Memory B cell (primary cell): ENCODE data around the gene FAM151B.

ENCODE experiments used
- ATAC-seq: fragments of 150-1000 bp; cut with Tn5 transposase; 2 replicates; pipeline ENCODE4 v1.10.0; 2021; ENCODE audit warnings: low read depth, mild to moderate bottlenecking, moderate library complexity
- DNase-seq, 2 donors: peaks; one replicate each; pipeline ENCODE4 v3.0.0; 2022; ENCODE audit warnings: low spot score in 2 of 2
- H3K27ac Mint-ChIP-seq: one replicate; pipeline ENCODE4 v1.8.0; 2022; ENCODE audit warnings: mild to moderate bottlenecking, moderate library complexity, mixed read lengths
- H3K27me3 Mint-ChIP-seq: one replicate; pipeline ENCODE4 v1.8.0; 2022; ENCODE audit warnings: mixed read lengths
- H3K36me3 Mint-ChIP-seq: one replicate; pipeline ENCODE4 v1.8.0; 2022; ENCODE audit warnings: mild to moderate bottlenecking, mixed read lengths
- H3K4me1 Mint-ChIP-seq: one replicate; pipeline ENCODE4 v1.8.0; 2022; ENCODE audit warnings: mixed read lengths
- H3K4me3 Mint-ChIP-seq: one replicate; pipeline ENCODE4 v1.8.0; 2022; ENCODE audit warnings: mild to moderate bottlenecking, moderate library complexity, mixed read lengths
- H3K9me3 Mint-ChIP-seq: one replicate; pipeline ENCODE4 v1.8.0; 2022; ENCODE audit warnings: mixed read lengths

FAM151B gene

GRCh38 chr5:80584770-80585169, 96.9 kb downstream of the FAM151B start:
- DNase-seq: no peak
- Mint-ChIP-seq H3K9me3 (peaks cover 1% of the 10 kb centered on the region), H3K4me1 (no peaks in the 10 kb centered on the region), H3K27me3 (peaks cover 6% of the 10 kb centered on the region), H3K36me3 (no peaks in the 10 kb centered on the region), H3K4me3 (no peak overlapping the region), H3K27ac (no peak overlapping the region)
- no peak for ATAC-seq

- Mint-ChIP-seq H3K9me3 (no peaks in the 10 kb centered on the region), H3K27ac (no peak overlapping the region), H3K36me3 (no peaks in the 10 kb centered on the region), H3K27me3 (peaks cover 14% of the 10 kb centered on the region), H3K4me3 (no peak overlapping the region), H3K4me1 (no peaks in the 10 kb centered on the region)
- no peak for ATAC-seq
- DNase-seq: no peak
These were observed 101.1 kb downstream of the FAM151B start for GRCh38 chr5:80588858-80589540.

- Mint-ChIP-seq H3K27me3 (peaks cover 9% of the 10 kb centered on the region), H3K27ac (no peak overlapping the region), H3K9me3 (no peaks in the 10 kb centered on the region), H3K36me3 (no peaks in the 10 kb centered on the region), H3K4me1 (no peaks in the 10 kb centered on the region), H3K4me3 (no peak overlapping the region)
- ATAC-seq: no peak
- DNase-seq: no peak
These were observed 102.9 kb downstream of the FAM151B start for GRCh38 chr5:80590766-80591165.

GRCh38 chr5:80591352-80591751, 103.5 kb downstream of the FAM151B start:
- Mint-ChIP-seq H3K4me3 (no peak overlapping the region), H3K27me3 (peaks cover 9% of the 10 kb centered on the region), H3K4me1 (no peaks in the 10 kb centered on the region), H3K9me3 (no peaks in the 10 kb centered on the region), H3K36me3 (no peaks in the 10 kb centered on the region), H3K27ac (no peak overlapping the region)
- DNase-seq: no peak
- ATAC-seq: no peak

GRCh38 chr5:80592105-80592504, 104.2 kb downstream of the FAM151B start:
- no peak overlapping the region for H3K4me3 Mint-ChIP-seq
- H3K9me3 Mint-ChIP-seq: no peaks in the 10 kb centered on the region
- ATAC-seq (no peak), DNase-seq (no peak)
- H3K27ac Mint-ChIP-seq: no peak overlapping the region
- peaks cover 7% of the 10 kb centered on the region for H3K27me3 Mint-ChIP-seq
- no peaks in the 10 kb centered on the region for H3K4me1 Mint-ChIP-seq
- no peaks in the 10 kb centered on the region for H3K36me3 Mint-ChIP-seq
